SK-N-MC (cell line): ENCODE data around the gene ACTN3.

Experiments used
- EZH2 ChIP-seq: fragments of 200-600 bp; sonication (generic); IDR thresholded peaks from one replicate; pipeline ENCODE4 v1.6.1; 2017; ENCODE audit warnings: antibody characterized with exemption
- FOXP2 ChIP-seq: optimal IDR thresholded peaks from 2 replicates; pipeline ENCODE3; 2011; ENCODE audit warnings: mild to moderate bottlenecking, moderate library complexity; ENCODE audit not compliant: insufficient read depth; ENCODE audit errors: extremely low read length, control extremely low read depth
- POLR2AphosphoS5 ChIP-seq: IDR thresholded peaks from 2 replicates; pipeline ENCODE4 v1.6.1; 2012; ENCODE audit warnings: mild to moderate bottlenecking, low read depth, low read length, borderline replicate concordance

- TF ChIP-seq POLR2AphosphoS5 (no peak), EZH2 (no peak), FOXP2 (no peak)
Observed at GRCh38 chr11:66563832-66564231, 17.1 kb downstream of the ACTN3 start.
